Prostate gland (tissue), 2 donors: Measurements from ENCODE around the gene MICALL2. TPM values are rescaled to one million over a fixed set of nuclear protein-coding genes. Genes with fewer than 3 reads are reported as not detected.

Experiments
- DNase-seq: peaks from one replicate; pipeline ENCODE4 v3.0.0-alpha.2; 2019; ENCODE audit warnings: low spot score
- H3K27ac ChIP-seq, 2 donors: fragments of 200-600 bp; sonication (generic); 2 replicates each; pipeline ENCODE4 v1.5.1; 2017 to 2019
- H3K27me3 ChIP-seq: fragments of 200-600 bp; sonication (generic); replicated peaks from 2 replicates; pipeline ENCODE4 v1.5.1; 2019; ENCODE audit not compliant: insufficient read depth
- H3K36me3 ChIP-seq, 2 donors: fragments of 200-600 bp; sonication (generic); 1 replicate in 1 of 2; 2 replicates in 1 of 2; pipeline versions ENCODE4 v1.5.1 to v1.8.1; 2017 to 2019
- H3K4me1 ChIP-seq: fragments of 200-600 bp; sonication (generic); replicated peaks from 2 replicates; pipeline ENCODE4 v1.5.1; 2019
- H3K4me3 ChIP-seq, 2 donors: fragments of 200-600 bp; sonication (generic); 2 replicates each; pipeline ENCODE4 v1.5.1; 2017 to 2019
- H3K9me3 ChIP-seq: fragments of 200-600 bp; sonication (generic); 2 replicates; pipeline ENCODE4 v1.5.1; 2017
- POLR2A ChIP-seq: fragments of 450-650 bp; IDR thresholded peaks from one replicate; pipeline ENCODE4 v1.6.1; 2016; ENCODE audit warnings: antibody characterized with exemption, mild to moderate bottlenecking
- POLR2AphosphoS5 ChIP-seq: sonication (generic); formaldehyde crosslinking; IDR thresholded peaks from one replicate; pipeline ENCODE4 v1.6.1; 2017; ENCODE audit warnings: antibody characterized with exemption
- WGBS: methylation state at CpG from one replicate; pipeline ENCODE4 v1.1.5; 2018; 5-methylcytosine and 5-hydroxymethylcytosine counted together
- intact Hi-C: fragments of 100-400 bp; cut with DNase I; formaldehyde crosslinking; loops from one replicate; pipeline ENCODE4 v1.14.2; 2022
- total RNA-seq, 2 donors: library from RNA; depleted of rRNA; stranded (reverse); fragments of >200 nt; gene quantifications; one replicate each; pipeline ENCODE4 v1.1.0, GENCODE V29; 2016
- TF ChIP-seq, protein P1 (sequence below), 4 experiments: fragments of 200-600 bp in 2 of 4; fragments of 450-650 bp in 2 of 4; sonication (generic) in 2 of 4; IDR thresholded peaks; 1 replicate in 3 of 4; 2 replicates in 1 of 4; pipeline ENCODE4 v1.5.1; 2016 to 2019; ENCODE audit warnings: antibody characterized with exemption in 4 of 4, mild to moderate bottlenecking in 2 of 4, moderate library complexity in 2 of 4

The MICALL2 gene
- total RNA-seq, 2 donors from 2014 or later, result 31.1 to 42.0 TPM

DNA sequence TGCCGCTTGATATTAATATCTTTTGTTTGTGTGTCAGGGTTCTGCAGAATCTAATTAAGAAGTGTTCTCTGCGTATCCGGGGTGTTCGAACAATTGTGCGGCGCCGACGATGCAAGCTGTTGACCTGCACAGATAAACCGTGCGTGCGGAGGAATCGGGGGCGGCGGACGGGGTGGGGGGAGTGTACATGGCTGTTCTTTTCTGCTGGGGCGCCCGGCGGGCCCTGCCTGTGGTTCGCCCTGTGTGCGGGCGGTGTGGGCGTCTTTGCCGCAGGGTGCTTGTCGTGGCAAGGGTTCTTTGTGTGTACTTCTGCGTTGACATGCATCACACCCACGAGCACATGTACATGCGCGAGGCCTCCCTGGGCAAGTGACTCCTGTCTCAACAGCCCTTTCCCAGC, 47.9 kb downstream of the MICALL2 start:
- peaks cover 12% of the 10 kb centered on the region for H3K27me3 ChIP-seq
- H3K27ac ChIP-seq, result no peak overlapping the region
- no peaks in the 10 kb centered on the region for H3K36me3 ChIP-seq
- 84% methylated on average over 28 of the region's 28 CpGs for WGBS
- no peak overlapping the region for H3K4me3 ChIP-seq
- no peak for DNase-seq
- no peak for TF ChIP-seq POLR2A
- no peak for TF ChIP-seq POLR2AphosphoS5
- TF ChIP-seq, protein P1, sequence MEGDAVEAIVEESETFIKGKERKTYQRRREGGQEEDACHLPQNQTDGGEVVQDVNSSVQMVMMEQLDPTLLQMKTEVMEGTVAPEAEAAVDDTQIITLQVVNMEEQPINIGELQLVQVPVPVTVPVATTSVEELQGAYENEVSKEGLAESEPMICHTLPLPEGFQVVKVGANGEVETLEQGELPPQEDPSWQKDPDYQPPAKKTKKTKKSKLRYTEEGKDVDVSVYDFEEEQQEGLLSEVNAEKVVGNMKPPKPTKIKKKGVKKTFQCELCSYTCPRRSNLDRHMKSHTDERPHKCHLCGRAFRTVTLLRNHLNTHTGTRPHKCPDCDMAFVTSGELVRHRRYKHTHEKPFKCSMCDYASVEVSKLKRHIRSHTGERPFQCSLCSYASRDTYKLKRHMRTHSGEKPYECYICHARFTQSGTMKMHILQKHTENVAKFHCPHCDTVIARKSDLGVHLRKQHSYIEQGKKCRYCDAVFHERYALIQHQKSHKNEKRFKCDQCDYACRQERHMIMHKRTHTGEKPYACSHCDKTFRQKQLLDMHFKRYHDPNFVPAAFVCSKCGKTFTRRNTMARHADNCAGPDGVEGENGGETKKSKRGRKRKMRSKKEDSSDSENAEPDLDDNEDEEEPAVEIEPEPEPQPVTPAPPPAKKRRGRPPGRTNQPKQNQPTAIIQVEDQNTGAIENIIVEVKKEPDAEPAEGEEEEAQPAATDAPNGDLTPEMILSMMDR (IDR thresholded peaks at IDR 0.05), result no peak
- no peaks in the 10 kb centered on the region for H3K9me3 ChIP-seq
- intact Hi-C loops, result loop anchor here (10.0 kb wide), 1 partner anchor 217 kb away; no protein-coding TSS in a partner anchor
- H3K4me1 ChIP-seq, result no peaks in the 10 kb centered on the region

DNA sequence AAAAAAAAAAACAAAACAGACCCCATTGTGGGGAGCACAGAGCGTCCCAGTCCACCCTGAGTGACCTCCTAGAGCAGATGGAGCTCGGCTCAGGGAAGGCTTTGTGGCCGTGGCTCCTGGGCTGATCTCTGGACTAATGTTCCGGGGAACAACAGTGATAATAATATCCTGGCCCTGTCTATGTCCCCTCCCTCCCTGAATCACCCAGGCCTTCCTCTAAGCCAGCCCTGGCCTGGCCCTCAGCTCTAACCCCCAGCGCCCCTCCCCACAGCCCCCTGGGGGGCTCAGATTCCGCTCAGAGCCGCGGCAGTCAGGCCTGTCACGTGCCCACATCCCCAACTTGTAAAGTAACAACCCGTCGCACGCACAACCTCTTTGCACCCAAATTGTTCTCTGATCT, 48.3 kb downstream of the MICALL2 start:
- Histone ChIP-seq H3K4me1 (no peaks in the 10 kb centered on the region), H3K27me3 (peaks cover 12% of the 10 kb centered on the region), H3K4me3 (no peak overlapping the region), H3K27ac (no peak overlapping the region), H3K36me3 (no peaks in the 10 kb centered on the region), H3K9me3 (no peaks in the 10 kb centered on the region)
- WGBS, result 55% methylated on average over 12 of the region's 12 CpGs
- DNase-seq, result no peak
- TF ChIP-seq, protein P1 (IDR thresholded peaks at IDR 0.05), result no peak
- TF ChIP-seq POLR2A (no peak), POLR2AphosphoS5 (no peak)
- intact Hi-C loops, result loop anchor here (10.0 kb wide), 1 partner anchor 216 kb away; no protein-coding TSS in a partner anchor

DNA sequence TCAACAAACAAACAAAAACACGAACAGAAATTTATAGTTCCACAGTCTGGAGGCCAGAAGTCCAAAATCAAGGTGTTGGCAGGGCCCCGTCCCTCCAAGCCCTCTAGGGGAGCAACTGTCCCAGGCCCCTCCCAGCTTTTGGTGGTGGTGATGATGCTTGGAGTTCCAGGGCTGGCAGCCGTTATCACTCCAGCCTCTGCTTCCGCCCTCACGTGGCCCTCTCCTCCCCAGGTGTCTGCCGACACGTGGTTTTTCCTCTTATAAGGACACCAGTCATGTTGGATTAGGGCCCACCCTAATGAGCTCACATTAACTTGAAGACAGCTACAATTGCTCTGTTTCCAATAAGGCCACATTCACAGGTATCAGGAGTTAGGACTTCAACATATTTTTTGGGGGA, 49.7 kb downstream of the MICALL2 start:
- TF ChIP-seq POLR2A, result no peak
- TF ChIP-seq, protein P1 (IDR thresholded peaks at IDR 0.05), result no peak
- no peak for TF ChIP-seq POLR2AphosphoS5
- peaks cover 17% of the 10 kb centered on the region for H3K27me3 ChIP-seq
- WGBS, result 68% methylated on average over 7 of the region's 7 CpGs

DNA sequence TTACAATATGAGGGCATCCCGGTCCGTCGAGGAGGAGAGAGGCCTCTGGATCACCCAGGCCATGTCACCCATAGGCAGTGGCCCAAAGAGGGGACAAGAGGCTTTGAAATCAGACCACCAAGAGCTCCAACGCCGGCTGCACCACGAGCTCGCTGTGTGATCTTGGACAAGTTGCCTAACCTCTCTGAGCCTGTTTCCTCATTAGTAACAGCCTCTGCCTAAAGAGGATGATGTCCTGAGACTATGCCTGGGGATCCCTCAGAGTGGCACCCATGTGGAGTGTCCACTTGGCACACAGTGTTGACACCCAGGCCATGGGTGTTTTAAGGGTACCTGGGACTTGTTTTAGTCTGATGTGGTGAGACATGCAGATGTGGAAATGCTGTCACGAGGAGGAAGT, 50.8 kb downstream of the MICALL2 start:
- Histone ChIP-seq H3K27me3 (peaks cover 17% of the 10 kb centered on the region), H3K4me1 (no peaks in the 10 kb centered on the region), H3K36me3 (no peaks in the 10 kb centered on the region), H3K9me3 (no peaks in the 10 kb centered on the region), H3K27ac (no peak overlapping the region), H3K4me3 (no peak overlapping the region)
- no peak for DNase-seq
- intact Hi-C loops, result no loop called here
- 78% methylated on average over 8 of the region's 8 CpGs for WGBS
- no peak for TF ChIP-seq POLR2A
- no peak for TF ChIP-seq POLR2AphosphoS5
- TF ChIP-seq, protein P1 (IDR thresholded peaks at IDR 0.05), result no peak

More for the DNA sequence above, 49.7 kb downstream of the MICALL2 start:
- DNase-seq, result no peak
- H3K27ac ChIP-seq, result no peak overlapping the region
- intact Hi-C loops, result no loop called here
- no peak overlapping the region for H3K4me3 ChIP-seq
- no peaks in the 10 kb centered on the region for H3K4me1 ChIP-seq
- H3K9me3 ChIP-seq, result no peaks in the 10 kb centered on the region
- H3K36me3 ChIP-seq, result no peaks in the 10 kb centered on the region

DNA sequence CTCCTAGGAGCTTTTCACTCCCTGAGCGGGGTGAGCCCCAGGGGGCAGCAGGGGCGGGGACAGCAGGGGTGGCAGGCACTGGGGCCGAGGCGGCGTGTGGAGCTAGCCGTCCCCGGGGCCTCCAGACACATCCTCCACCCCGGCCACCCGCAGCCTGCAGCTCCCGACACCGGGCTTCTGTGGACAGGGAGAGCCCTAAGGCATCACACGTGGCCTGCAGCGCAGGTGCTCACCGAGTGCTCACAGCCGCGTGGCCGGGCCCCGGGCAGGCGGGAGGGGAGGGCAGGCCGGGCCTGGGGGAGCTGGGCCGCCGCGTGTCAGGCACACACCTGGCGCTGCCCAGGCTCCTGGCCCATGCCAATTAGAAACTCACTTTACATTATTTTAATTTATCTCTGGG, 51.4 kb downstream of the MICALL2 start:
- TF ChIP-seq POLR2AphosphoS5, result no peak
- TF ChIP-seq, protein P1 (IDR thresholded peaks at IDR 0.05), result no peak
- no peak for TF ChIP-seq POLR2A
- peaks cover 17% of the 10 kb centered on the region for H3K27me3 ChIP-seq
- no peaks in the 10 kb centered on the region for H3K4me1 ChIP-seq
- H3K9me3 ChIP-seq, result no peaks in the 10 kb centered on the region
- no peaks in the 10 kb centered on the region for H3K36me3 ChIP-seq
- H3K4me3 ChIP-seq, result no peak overlapping the region
- H3K27ac ChIP-seq, result no peak overlapping the region
- WGBS, result 46% methylated on average over 14 of the region's 24 CpGs
- intact Hi-C loops, result no loop called here
- DNase-seq, result no peak
